ENCODE data around the gene EFNB1.

The EFNB1 gene

GRCh38 chrX:68827848-68828624, 785 bp upstream of the EFNB1 start:
- peak; percentile 88 for DNase-seq

DNA sequence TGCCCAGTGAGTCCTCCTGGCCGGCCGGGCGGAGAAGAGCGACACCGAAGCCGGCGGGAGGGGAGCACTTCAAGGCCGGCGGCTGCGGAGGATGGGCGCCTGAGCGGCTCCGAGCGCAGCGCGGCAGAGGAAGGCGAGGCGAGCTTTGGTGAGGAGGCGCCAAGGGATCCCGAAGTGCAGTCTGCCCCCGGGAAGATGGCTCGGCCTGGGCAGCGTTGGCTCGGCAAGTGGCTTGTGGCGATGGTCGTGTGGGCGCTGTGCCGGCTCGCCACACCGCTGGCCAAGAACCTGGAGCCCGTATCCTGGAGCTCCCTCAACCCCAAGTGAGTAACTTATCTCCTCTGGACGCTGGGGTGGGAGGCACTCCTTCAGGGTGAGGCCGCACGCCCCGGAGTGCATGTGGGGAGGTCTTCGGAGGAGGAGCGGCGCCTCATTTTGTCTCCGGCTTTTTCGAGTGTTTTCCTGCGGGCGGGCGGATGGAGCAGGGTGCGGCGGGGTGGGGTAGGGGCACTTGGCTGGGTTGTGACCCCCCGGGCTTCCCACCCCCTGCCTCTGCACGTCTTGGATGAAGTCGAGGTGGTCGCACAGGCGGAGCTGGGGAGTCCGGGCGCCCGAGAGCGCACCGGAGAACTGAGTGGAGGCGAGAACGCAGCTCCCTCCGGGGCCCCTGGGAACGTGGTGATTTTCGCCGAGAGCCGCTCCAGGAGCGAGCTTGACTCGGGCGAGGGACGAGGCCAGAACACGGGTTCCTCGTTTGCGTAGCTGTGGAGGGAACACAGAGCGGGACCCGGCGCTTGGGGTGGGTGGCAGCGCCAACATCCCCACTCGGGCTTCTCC, 979 bp downstream of the EFNB1 start:
- DNase-seq, result peak; percentile 27

DNA sequence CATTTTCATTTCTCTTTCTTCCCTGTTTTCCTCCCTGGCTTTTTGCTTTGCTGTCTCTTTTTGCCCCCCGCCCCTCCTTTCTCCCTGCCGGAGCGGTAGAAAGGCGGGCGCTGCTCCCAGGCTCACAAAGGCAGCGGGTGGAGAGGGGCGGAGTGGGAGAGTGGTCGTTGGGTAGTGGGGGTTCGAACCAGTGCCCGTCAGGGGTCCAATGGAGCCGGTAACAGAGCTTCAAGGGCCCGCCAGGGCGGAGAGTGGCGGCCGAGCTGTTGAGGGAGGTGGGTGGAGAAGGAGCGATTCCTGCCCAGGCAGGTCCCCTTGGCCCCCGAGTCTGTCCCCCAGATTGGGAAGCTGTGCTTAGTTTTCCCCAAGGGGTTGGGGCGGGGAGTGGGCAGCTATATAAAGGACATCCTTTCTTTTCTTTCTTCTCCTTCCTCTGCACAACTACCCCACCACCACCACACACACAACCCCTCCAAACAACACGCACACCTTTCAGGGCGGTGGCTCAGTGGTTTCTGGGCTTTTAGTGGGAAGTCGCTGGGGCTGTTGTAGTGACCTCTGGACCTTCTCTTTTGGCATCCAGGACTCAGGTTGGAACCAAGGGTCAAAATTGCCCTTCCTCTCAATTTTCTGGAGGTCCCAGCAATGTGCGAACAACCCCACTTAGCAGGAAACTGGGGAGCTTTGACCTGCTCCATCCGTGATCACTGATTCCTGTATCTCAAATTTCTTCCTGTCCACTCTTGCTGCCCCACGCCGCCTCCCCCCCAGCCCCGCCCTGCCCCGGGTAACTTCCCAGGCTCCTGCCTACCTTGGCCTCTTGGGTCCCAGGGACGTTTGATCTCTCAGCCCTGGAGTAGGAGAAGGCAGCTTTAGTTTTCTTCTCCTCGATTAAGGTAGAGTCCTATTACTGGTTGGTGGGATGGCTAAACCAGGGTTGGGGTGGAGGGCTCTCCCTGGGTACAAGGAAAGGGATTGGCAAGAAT, 1.9 kb downstream of the EFNB1 start:
- no peak for DNase-seq

DNA sequence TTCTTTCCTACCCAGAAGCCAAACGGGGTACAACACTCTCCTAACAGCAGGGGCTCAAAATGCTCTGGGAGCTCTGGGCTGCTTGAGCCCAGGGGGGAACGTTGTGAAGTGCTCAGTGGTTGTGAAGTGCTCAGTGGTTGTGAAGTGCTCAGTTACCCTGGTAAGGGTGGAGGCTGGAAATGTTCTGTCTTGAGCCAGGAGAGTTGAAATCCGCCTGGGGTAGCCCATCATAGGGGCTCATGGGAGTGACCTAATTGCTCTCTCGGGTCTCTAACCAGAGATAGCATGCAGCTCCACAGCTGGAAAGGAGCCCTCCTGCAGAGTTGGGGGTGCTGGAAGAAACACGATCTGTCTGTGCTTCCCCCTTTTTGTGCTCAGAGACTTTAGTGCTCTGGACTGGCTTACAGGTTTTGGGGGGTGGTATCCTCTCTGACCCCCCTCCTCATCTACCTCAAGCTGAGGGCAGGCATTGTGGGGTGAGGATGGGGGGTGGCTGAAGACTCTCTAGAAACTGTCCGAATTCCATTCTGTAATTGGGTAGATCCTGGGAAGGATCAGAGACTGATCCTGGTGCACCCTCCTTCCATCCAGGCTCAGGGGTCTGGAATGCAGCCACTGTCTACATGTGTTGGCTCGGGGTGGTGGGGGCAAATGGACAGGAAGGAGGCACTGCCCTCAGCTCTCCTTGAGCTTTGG, 2.7 kb downstream of the EFNB1 start:
- DNase-seq, result no peak

DNA sequence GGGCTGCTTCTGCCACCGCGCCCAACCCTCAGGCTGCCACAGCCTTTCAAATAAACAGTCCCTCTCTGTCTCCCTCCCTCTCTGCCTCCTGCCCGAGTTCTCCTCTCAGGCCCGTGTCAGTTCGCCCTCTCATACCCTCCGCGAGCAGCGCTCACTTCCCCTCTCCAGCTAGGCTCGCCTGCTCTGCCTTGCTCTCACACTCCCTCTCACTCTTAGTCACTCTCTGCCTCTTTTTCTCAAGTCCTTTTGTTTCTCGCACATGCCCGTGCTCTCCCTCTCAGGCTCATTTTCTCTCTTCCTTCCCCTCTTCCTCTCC, 3.2 kb downstream of the EFNB1 start:
- peak; percentile 46 for DNase-seq

DNA sequence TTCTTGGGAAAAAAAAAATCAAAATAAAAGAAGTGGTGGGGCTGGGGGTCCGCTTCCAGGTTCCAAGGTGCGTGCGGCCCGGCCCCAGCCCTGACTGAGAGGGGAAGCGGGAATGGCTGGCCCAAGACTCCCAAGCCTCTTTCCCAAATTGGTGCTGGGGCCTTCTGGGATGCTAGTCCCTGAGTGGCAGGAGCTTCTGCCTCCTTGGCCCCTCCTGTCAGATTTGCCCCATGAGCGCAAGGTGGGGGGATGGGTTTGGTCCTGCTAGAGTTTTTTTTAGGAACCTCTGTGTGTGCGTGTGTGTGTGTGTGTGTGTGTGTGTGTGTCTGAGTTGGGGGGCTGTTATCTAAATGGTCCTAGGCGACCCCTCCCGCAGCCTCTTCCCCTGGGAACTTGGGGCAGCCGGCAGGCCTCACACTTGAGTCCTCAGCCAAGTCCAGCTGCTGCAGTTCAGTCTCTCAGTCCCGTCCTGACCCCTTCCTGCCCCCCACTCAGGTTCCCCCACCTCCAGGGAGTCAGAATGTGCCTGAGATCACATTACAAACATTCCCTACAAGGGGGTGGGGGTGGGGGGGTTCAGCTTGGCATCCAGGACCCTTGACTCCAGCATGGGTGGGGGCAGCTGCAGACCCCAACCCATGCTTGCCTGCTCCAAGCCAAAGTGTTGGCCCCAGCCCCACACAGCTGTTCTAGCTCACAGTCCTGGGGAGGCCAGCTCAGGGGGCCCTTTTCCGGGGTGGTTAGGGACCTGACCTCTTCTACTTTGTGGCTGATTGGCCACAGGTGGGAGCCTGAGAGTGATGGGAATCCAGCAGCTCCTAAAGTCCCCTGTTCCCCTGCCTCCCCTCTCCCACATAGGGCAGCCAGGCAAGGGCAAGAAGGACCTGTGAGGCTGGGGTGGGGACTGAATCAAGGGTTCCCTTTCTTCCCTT, 4.0 kb downstream of the EFNB1 start:
- DNase-seq, result no peak

DNA sequence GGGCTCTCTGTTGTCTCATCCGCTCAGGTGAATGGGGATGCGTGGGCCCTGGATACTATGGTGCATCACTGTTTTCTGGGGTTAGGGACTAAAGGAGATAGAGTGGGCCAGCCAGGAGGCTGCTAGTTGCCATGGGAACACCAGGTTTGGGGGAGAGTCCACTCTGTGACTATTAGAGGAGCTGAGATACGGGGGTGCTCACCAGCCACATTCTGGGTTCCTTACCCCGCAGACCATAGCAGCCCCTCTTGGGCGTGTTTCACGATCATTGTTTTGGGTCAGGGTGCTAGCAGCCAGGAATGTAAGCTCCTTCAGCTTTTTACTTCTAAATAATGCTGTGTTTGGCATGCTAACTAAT, 4.6 kb downstream of the EFNB1 start:
- DNase-seq, result no peak

DNA sequence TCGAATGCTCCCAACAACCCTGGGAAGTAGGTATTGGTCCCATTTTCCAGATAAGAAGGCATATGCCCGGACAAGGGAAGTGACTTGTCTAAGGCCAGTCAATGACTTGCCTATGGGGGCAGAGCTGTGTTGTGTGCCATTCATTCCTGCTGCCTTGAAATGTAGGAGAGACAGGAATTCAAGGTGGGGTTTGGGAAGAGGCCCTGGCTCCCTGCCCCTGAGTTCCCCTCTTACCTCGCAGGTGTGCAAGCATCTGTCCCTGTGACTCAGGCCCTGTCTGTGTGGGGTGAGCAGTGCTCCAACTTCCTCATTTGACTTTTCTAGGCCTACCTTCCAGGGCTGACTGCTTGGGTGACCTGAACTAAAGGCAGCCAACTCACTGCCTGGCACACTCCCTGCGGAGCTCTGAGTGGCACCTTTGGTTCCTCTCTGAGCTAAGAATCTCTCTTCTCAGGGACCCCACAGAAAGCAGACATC, 5.1 kb downstream of the EFNB1 start:
- DNase-seq, result no peak

GRCh38 chrX:68834371-68835103, 5.7 kb downstream of the EFNB1 start:
- DNase-seq, result no peak

GRCh38 chrX:68835104-68835442, 6.3 kb downstream of the EFNB1 start:
- no peak for DNase-seq

DNA sequence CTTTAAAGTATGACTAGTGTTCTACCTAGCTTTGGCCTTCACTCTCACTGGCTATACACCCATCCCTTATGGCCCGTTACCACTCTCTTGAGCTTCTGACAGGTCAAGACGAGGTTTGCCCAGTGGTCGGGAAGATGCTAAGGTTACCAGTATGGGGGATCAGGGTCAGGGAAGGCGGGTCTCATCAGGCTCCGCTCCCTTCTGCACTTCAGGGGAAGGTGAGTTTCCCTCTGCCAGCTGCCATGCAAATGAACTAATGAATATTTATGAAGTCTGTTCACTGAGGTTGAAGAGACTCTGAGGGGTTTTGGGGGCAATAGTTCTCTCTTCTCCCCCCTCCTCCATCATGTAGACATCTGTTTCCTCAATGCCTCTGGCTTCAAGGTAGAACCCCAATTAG, 6.6 kb downstream of the EFNB1 start:
- no peak for DNase-seq

DNA sequence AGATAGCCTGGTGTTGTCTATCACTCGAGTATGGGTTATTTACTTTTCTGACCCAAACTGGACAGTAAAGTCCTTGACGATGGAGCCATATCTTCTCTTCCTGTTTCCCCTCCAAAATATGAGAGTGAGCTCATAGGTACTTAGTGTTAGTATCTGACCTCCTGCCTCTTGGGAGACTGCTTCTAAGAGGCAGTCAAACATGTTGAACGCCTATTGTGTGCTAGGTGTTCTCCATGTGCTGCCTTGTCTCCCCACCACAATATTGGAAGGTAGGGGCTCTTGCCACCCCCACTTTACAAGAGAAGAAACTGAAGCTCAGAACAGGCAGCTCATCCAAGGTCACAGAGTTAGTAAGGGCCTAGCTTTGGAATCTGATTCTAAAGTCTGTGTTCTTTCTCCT, 8.3 kb downstream of the EFNB1 start:
- DNase-seq, result no peak

DNA sequence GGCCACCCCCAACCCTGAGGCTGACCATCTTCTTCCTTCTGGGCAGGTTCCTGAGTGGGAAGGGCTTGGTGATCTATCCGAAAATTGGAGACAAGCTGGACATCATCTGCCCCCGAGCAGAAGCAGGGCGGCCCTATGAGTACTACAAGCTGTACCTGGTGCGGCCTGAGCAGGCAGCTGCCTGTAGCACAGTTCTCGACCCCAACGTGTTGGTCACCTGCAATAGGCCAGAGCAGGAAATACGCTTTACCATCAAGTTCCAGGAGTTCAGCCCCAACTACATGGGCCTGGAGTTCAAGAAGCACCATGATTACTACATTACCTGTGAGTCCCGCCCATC, 9.7 kb downstream of the EFNB1 start:
- no peak for DNase-seq

DNA sequence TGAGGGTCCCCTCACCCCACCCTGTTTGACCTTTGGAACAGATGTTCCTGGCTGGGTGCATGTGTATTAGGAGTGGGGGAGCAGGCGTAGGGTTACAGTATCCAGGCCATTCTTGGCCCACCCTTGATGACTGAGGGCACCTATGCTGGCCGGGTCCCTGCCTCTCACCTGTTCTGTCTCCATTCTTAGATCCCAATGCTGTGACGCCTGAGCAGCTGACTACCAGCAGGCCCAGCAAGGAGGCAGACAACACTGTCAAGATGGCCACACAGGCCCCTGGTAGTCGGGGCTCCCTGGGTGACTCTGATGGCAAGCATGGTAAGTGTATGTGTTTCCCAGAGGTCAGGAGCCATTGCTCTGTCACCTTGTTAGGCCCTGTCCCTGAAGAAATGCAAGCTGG, 10.9 kb downstream of the EFNB1 start:
- DNase-seq, result no peak

GRCh38 chrX:68840256-68840655, 11.4 kb downstream of the EFNB1 start:
- no peak for DNase-seq

DNA sequence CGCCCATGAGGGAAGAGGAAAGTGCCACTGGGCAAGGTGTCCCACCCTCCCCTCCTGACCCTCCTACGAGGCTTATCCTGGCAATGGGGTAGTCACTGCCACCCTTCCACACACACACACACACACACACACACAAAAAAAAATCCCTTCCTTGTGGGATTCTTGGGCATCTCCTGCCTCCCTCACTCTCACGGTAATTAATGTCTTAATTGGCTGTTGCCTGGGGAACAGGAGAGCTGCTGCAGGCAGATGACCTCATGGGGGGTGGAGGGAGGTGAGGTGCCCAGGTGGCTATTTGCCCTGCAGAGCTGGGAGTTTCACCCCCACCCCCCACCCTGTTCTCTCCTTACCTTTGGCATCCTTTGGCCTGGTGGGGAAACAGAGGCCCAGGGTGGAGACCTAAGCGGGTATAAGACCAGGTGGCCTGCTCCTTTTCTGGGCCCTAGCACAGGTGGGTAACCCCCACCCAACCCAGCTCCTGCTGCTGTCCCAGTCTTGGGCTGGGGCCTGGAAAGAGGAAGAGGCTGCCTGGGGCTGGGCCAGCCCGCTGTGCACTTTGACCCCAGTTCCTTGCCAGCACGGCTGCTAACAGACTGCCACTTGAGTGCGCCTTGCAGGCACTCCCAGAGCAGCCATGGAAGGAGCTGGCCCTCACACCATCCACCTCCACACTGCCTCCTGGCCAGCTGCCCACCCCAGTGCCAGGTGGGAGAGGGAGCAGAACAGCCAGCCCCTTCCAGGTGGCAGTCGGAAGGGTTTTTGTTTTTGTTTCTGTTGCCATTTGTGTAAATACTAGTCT, 12.6 kb downstream of the EFNB1 start:
- DNase-seq, result no peak

GRCh38 chrX:68842351-68842750, 13.5 kb downstream of the EFNB1 start:
- DNase-seq, result no peak

DNA sequence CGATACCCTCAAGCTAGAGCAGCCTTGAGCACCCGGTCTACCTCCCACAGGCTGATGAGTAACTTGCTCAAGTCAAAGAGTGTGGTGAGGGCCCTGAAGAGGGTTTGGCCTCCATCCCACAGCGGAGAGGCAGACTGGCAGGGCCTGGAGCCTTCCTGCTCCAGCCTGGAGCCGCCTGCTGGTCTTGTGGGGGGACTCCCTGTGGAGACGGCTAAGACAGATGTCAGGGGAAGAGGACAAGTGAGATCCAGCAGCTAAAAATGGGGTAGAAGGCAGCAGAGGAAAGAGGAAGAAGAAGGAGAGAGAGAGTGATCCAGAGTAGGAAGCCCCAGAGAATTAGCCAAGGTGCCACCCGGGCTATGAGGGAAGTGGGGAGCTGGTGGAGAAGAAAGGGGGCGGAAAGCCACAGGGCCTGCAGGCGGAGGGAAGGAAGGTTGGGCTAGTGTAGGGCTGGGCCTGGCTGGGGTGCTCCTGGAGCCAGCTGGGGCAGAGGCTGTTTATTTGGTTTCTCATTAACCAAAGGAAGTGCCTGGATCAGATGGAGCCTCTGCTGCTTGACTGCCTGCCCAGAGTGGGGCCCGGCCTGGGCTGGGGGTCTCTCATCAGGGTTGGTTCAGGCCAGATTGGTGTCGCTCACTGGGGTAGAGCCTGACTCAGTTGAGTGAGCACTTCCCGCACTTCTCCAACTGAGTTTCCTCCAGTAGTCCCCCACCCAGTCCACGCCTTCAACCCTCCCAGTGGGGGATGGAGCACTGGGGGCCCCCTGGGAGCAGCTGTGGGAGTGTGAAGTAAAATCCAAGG, 14.2 kb downstream of the EFNB1 start:
- no peak for DNase-seq

DNA sequence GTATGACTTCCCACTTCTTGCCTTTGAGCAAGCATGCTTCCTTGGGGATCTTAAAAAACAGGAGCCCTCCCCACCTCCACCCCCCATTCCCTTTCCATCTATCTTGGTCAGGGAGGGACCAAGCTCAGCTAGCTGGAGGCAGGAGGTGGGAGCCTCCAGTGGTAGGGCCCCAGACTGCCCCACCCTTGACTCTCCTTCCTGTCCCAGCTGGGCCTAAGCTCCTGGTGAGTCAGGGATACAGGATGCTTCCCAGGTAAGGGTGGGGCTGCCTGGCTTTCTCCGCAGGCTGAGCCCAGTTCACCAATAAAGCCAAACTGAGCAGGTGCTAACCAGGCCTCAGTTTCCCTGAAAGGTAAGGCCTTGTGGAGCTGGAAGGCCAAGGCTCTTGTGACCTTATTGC, 15.2 kb downstream of the EFNB1 start:
- DNase-seq, result no peak
